Endothelial cell (in vitro differentiated cells): ENCODE data around the gene SIRT2. TPM values are rescaled to one million over a fixed set of nuclear protein-coding genes. Genes with fewer than 3 reads are reported as not detected.
"Not testable (repeated sequence)": the region's sequence is repeated elsewhere in the genome, so short reads cannot be mapped to it uniquely, and the experiment has no call there.

ENCODE experiments used
- DNase-seq: peaks from one replicate; pipeline ENCODE4 v3.0.0; 2021; ENCODE audit warnings: low spot score
- H3K27ac Mint-ChIP-seq: one replicate; pipeline ENCODE4 v1.8.0; 2021; ENCODE audit warnings: mixed read lengths, inconsistent platforms; ENCODE audit not compliant: unreplicated experiment
- H3K27me3 Mint-ChIP-seq: one replicate; pipeline ENCODE4 v1.8.0; 2021; ENCODE audit warnings: mild to moderate bottlenecking, moderate library complexity, mixed read lengths, inconsistent platforms; ENCODE audit not compliant: unreplicated experiment
- H3K36me3 Mint-ChIP-seq: one replicate; pipeline ENCODE4 v1.8.0; 2021; ENCODE audit warnings: mild to moderate bottlenecking, low read depth, mixed read lengths, inconsistent platforms; ENCODE audit not compliant: unreplicated experiment
- H3K4me1 Mint-ChIP-seq: one replicate; pipeline ENCODE4 v1.8.0; 2021; ENCODE audit warnings: mild to moderate bottlenecking, mixed read lengths, inconsistent platforms; ENCODE audit not compliant: unreplicated experiment
- H3K4me3 Mint-ChIP-seq: one replicate; pipeline ENCODE4 v1.8.0; 2021; ENCODE audit warnings: mild to moderate bottlenecking, mixed read lengths, inconsistent platforms; ENCODE audit not compliant: unreplicated experiment
- H3K9me3 Mint-ChIP-seq: one replicate; pipeline ENCODE4 v1.8.0; 2021; ENCODE audit warnings: mixed read lengths, inconsistent platforms; ENCODE audit not compliant: unreplicated experiment
- total RNA-seq: library from RNA; stranded (reverse); fragmentation: NEBNext Ultra II Directional; extraction: Animal tissue kit (Norgen Biotek cat#: 25700); gene quantifications from one replicate; pipeline ENCODE4 v1.2.1, GENCODE V29; 2021; ENCODE audit not compliant: unreplicated experiment
- TF ChIP-seq, protein P1 (sequence below): fragments of 200-600 bp; sonication (generic); IDR thresholded peaks from one replicate; pipeline ENCODE4 v1.5.0; 2021; ENCODE audit warnings: antibody characterized with exemption; ENCODE audit not compliant: unreplicated experiment

SIRT2 gene
- total RNA-seq, 1 donor from 2014 or later: 45.9 TPM

DNA sequence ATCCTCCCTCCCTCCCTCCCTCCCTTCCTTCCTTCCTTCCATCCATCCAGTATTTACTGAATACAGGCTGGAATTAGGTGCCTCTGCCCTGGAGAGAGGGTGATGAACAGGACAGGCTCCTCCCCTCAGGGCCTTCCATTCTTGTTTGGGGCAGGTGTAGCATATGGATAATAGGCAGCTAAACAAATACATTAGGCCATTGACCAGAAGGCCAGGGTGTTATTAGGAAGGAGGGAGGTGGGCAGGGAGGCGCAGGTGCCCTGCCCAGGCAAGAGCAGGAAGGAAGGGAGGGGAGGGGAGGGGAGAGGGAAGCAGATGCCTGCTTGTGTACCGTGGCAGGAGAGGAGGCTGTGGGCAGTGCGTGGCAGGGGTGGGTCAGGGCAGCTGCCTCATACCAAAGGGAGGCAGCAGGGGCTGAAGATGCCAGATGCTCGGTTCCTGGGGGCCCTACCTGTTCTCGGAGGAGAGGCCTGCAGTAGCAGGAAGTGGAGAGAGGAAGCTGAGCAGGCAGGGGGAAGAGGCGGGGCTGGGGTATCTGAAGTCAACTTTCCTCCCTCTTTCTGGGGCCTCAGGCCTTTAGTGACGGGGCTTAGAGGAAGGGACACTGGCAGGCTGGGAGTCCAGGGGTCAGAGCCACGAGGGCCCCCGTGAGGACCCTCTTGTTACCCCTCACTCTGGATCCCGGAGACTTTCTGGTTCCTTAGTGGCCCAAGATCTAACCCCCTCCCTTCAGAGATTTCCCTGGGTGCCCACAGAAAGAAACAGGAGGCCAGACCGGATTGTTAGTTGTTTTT, 21.4 kb downstream of the SIRT2 start, which contains the start of gene RINL:
Gene RINL (minus strand): TSS at position 495 of the 794 bp plus-strand sequence. CDS start 1,533 bp downstream, outside the sequence.
- Mint-ChIP-seq H3K27me3 (peaks cover 2% of the 10 kb centered on the region), H3K4me1 (peaks cover 16% of the 10 kb centered on the region), H3K36me3 (peaks cover 10% of the 10 kb centered on the region), H3K4me3 (no peak within 1 kb of the TSS), H3K9me3 (no peaks in the 10 kb centered on the region), H3K27ac (peak within 1 kb of the TSS; percentile 83)
- TF ChIP-seq, protein P1, sequence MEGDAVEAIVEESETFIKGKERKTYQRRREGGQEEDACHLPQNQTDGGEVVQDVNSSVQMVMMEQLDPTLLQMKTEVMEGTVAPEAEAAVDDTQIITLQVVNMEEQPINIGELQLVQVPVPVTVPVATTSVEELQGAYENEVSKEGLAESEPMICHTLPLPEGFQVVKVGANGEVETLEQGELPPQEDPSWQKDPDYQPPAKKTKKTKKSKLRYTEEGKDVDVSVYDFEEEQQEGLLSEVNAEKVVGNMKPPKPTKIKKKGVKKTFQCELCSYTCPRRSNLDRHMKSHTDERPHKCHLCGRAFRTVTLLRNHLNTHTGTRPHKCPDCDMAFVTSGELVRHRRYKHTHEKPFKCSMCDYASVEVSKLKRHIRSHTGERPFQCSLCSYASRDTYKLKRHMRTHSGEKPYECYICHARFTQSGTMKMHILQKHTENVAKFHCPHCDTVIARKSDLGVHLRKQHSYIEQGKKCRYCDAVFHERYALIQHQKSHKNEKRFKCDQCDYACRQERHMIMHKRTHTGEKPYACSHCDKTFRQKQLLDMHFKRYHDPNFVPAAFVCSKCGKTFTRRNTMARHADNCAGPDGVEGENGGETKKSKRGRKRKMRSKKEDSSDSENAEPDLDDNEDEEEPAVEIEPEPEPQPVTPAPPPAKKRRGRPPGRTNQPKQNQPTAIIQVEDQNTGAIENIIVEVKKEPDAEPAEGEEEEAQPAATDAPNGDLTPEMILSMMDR: no peak
- peak; percentile 23 for DNase-seq

DNA sequence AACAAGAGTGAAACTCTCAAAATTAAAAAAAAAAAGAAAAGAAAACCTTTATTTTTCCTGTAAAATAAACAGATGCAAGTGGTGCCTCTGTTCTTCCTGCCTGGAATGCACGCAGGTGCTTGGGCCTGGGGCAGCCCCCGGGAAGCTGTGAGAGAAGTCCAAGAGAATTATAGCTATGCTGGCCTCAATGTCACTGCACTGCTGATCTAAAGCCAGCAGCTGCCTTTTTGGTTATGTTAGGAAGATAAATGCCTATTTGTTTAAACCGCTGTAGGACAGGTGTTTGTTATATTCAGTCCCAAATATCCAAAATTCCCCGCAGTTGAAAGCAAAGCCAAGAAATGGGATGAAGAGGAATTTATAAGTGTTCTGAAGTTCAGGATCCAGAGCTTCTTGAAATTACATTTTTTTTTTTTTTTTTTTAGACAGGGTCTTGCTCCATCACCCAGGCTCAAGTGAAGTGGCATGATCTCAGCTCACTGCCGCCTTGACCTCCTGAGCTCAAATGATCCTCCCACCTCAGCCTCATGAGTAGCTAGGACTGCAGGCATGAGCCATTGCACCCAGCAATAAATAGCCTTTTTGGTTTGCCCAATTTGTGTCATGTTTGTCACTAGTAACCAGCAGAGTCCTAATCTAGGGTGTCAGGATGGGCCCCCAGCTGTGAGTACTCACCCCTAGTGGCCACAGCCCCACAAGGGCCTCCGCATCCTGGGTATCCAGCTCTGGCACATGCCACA, 23.6 kb downstream of the SIRT2 start:
- Mint-ChIP-seq H3K4me1 (peaks cover 17% of the 10 kb centered on the region), H3K9me3 (no peaks in the 10 kb centered on the region), H3K27me3 (peaks cover 2% of the 10 kb centered on the region), H3K36me3 (peaks cover 4% of the 10 kb centered on the region), H3K27ac (no peak overlapping the region), H3K4me3 (no peak overlapping the region)
- TF ChIP-seq, protein P1: no peak
- DNase-seq: no peak

DNA sequence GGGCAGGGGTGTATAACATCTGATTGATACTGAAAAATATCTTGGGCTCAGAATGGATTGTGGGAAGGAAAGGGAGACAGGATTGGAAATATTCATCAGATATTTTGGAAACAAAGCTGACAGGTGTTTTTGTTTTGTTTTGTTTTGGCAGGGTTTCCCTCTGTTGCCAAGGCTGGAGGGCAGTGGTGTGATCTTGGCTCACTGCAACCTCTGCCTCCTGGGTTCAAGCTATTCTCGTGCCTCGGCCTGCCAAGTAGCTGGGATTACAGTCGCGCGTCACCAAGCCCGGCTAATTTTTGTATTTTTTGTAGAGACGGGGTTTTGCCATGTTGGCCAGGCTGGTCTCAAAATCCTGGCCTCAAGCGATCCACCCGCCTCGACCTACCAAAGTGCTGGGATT, 26.0 kb downstream of the SIRT2 start:
- H3K9me3 Mint-ChIP-seq, H3K27me3 Mint-ChIP-seq, H3K36me3 Mint-ChIP-seq, DNase-seq, H3K27ac Mint-ChIP-seq, H3K4me3 Mint-ChIP-seq: not testable (repeated sequence)
- peaks cover 12% of the 10 kb centered on the region for H3K4me1 Mint-ChIP-seq

DNA sequence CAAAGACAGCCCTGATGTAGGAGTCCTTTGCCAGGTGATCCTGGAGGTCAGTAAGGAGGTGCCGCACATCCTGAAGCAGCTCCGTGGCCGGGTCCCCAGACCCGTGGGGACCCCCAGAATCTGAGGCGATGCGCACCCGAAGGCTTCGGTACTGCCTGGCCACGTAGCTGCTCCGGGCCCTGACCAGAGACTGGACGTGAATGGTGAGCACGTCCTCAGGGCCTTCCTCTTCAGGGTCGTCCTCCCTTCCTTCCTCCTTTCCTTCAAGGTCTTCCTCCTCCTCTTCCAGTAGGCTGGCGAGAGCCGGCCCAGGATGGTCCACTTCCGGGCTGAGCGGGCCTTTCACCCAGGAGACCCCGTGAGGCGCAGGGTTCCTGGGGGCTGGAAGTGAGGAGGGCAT, 28.8 kb downstream of the SIRT2 start:
- TF ChIP-seq, protein P1: no peak
- peaks cover 4% of the 10 kb centered on the region for H3K4me1 Mint-ChIP-seq
- H3K27me3 Mint-ChIP-seq: no peaks in the 10 kb centered on the region
- H3K36me3 Mint-ChIP-seq: peaks cover 4% of the 10 kb centered on the region
- no peak for DNase-seq
- H3K9me3 Mint-ChIP-seq: no peaks in the 10 kb centered on the region
- H3K4me3 Mint-ChIP-seq: no peak overlapping the region
- no peak overlapping the region for H3K27ac Mint-ChIP-seq

DNA sequence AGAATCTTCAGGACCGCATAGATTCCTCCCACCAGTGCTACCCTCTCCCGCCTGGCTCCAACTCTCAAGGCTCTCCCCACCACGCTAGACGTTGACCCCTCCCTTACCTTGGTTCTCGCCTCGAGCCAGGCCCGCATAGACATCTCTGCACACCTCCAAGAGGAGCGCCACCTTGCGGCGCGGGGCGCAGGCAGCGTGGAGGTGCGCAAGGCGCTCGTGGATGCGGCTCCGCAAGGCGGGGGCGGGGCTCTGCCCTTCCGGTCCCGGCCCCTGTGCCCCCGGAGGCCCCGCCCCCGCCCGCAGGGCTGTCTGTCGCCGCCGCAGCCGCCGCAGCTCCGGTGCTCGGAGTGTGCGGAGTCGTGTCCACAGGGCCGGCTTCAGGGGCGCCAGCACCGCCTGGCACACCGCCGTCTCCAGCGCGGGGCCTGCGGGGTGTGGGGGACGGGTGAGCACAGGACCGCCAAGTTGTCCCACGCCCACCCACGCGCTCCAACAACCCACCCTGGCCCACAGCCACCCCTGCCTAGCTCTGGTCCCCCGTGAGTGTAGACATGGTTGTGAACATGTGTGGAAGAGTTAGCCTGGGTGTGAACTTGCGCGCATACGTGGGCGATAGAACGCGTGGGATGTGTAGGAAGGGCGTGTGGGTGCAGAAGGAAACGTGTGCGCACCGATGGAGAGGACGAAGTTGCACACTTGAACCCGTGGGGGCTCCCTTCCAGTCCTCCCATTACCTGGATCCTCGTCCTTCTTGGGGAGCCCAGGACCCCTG, 29.4 kb downstream of the SIRT2 start:
- H3K27me3 Mint-ChIP-seq: no peaks in the 10 kb centered on the region
- peak overlapping the region; percentile 37 for H3K4me3 Mint-ChIP-seq
- peak; percentile 68 for DNase-seq
- TF ChIP-seq, protein P1: peak; percentile 65
- peaks cover 4% of the 10 kb centered on the region for H3K36me3 Mint-ChIP-seq
- H3K4me1 Mint-ChIP-seq: peaks cover 7% of the 10 kb centered on the region
- H3K27ac Mint-ChIP-seq: no peak overlapping the region
- H3K9me3 Mint-ChIP-seq: no peaks in the 10 kb centered on the region
